Measurements from ENCODE around the gene CD74. TPM values are rescaled to one million over a fixed set of nuclear protein-coding genes. Genes with fewer than 3 reads are reported as not detected.

Gene CD74
- total and polyA plus RNA-seq, 10 of the 15 experiments (the other 5 are each of a cell fraction or from before 2014, with no cell fraction given): 1,387 to 11,063 (median 3,922) TPM

DNA sequence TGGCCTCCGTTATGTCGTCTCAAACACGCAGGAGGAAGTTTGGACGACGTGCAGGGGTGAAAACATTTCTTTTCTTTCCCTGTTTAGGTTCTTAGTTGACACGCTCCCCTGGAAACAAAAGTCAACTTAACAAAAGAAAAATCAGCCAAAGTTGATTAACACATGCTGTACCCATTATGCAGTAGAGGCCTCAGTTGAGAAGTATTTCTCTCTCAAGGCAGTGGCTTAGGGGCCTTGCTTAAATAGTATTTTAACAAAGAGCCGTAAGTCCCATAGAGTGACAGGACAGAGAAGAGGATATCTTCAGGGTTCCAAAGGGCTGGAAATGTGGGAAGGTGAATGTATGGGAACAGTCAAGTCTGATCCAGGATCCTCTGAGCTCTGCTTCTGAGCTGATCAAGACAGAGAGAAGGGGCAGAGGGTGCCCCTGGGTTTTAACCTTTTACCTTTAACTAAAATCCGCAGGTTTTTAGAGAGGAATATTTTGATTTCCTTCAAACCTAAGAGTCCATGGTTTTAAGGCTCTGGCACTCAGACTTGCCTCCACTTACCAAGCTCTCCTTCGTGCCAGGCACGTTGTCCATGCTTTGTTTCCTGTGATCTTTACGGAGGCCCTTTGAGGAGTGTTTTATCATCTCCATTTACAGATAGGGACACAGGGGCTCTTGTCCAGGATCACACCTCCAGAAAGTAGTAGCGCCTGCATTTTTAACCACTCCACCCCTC lies 629 bp upstream of the CD74 start (continued):
- TF ChIP-seq MYC (IDR thresholded peaks at IDR 0.05; ENCODE audit: insufficient read depth, insufficient read length, insufficient replicate concordance, low read length, severe bottlenecking) (no peak), ZNF217 (IDR thresholded peaks at IDR 0.05) (peak; percentile 49; the same call in 1 of the 2 replicates), HDAC2 (IDR thresholded peaks at IDR 0.05) (no peak), CEBPB (IDR thresholded peaks at IDR 0.05; ENCODE audit: borderline replicate concordance in 1 of 2, low read depth in 2 of 2, low read length in 2 of 2) (no peak), ASH2L (IDR thresholded peaks at IDR 0.05; ENCODE audit: borderline replicate concordance, low read depth) (no peak), JUNB (IDR thresholded peaks at IDR 0.05) (no peak), BMI1 (IDR thresholded peaks at IDR 0.05; ENCODE audit: borderline replicate concordance) (peak; percentile 6; the same call in 1 of the 2 replicates), ZNF384 (IDR thresholded peaks at IDR 0.05; ENCODE audit: borderline replicate concordance, low read depth, low read length) (no peak), CHD4 (IDR thresholded peaks at IDR 0.05) (no peak), SIX5 (IDR thresholded peaks at IDR 0.05; ENCODE audit: low read depth, low read length, severe bottlenecking) (no peak), POU2F2 (IDR thresholded peaks at IDR 0.05; ENCODE audit: borderline replicate concordance, low read depth, low read length) (peak; percentile 59; the same call in 2 of the 3 replicates), NBN (IDR thresholded peaks at IDR 0.05) (peak; percentile 40), ZNF274 (IDR thresholded peaks at IDR 0.05; ENCODE audit: insufficient read depth, insufficient read length) (no peak), BHLHE40 (IDR thresholded peaks at IDR 0.05; ENCODE audit: borderline replicate concordance in 1 of 2, low read depth in 2 of 2, low read length in 1 of 2) (no peak), BACH1 (IDR thresholded peaks at IDR 0.05; ENCODE audit: borderline replicate concordance) (peak; percentile 29; the same call in 1 of the 2 replicates)
- TF ChIP-seq, protein P1, sequence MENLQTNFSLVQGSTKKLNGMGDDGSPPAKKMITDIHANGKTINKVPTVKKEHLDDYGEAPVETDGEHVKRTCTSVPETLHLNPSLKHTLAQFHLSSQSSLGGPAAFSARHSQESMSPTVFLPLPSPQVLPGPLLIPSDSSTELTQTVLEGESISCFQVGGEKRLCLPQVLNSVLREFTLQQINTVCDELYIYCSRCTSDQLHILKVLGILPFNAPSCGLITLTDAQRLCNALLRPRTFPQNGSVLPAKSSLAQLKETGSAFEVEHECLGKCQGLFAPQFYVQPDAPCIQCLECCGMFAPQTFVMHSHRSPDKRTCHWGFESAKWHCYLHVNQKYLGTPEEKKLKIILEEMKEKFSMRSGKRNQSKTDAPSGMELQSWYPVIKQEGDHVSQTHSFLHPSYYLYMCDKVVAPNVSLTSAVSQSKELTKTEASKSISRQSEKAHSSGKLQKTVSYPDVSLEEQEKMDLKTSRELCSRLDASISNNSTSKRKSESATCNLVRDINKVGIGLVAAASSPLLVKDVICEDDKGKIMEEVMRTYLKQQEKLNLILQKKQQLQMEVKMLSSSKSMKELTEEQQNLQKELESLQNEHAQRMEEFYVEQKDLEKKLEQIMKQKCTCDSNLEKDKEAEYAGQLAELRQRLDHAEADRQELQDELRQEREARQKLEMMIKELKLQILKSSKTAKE (IDR thresholded peaks at IDR 0.05; ENCODE audit: low read depth, poor library complexity, severe bottlenecking): peak; percentile 34
- TF ChIP-seq, protein P2, sequence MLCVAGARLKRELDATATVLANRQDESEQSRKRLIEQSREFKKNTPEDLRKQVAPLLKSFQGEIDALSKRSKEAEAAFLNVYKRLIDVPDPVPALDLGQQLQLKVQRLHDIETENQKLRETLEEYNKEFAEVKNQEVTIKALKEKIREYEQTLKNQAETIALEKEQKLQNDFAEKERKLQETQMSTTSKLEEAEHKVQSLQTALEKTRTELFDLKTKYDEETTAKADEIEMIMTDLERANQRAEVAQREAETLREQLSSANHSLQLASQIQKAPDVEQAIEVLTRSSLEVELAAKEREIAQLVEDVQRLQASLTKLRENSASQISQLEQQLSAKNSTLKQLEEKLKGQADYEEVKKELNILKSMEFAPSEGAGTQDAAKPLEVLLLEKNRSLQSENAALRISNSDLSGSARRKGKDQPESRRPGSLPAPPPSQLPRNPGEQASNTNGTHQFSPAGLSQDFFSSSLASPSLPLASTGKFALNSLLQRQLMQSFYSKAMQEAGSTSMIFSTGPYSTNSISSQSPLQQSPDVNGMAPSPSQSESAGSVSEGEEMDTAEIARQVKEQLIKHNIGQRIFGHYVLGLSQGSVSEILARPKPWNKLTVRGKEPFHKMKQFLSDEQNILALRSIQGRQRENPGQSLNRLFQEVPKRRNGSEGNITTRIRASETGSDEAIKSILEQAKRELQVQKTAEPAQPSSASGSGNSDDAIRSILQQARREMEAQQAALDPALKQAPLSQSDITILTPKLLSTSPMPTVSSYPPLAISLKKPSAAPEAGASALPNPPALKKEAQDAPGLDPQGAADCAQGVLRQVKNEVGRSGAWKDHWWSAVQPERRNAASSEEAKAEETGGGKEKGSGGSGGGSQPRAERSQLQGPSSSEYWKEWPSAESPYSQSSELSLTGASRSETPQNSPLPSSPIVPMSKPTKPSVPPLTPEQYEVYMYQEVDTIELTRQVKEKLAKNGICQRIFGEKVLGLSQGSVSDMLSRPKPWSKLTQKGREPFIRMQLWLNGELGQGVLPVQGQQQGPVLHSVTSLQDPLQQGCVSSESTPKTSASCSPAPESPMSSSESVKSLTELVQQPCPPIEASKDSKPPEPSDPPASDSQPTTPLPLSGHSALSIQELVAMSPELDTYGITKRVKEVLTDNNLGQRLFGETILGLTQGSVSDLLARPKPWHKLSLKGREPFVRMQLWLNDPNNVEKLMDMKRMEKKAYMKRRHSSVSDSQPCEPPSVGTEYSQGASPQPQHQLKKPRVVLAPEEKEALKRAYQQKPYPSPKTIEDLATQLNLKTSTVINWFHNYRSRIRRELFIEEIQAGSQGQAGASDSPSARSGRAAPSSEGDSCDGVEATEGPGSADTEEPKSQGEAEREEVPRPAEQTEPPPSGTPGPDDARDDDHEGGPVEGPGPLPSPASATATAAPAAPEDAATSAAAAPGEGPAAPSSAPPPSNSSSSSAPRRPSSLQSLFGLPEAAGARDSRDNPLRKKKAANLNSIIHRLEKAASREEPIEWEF (IDR thresholded peaks at IDR 0.05; ENCODE audit: insufficient replicate concordance, low read depth, low read length): no peak
- TF ChIP-seq, protein P3, sequence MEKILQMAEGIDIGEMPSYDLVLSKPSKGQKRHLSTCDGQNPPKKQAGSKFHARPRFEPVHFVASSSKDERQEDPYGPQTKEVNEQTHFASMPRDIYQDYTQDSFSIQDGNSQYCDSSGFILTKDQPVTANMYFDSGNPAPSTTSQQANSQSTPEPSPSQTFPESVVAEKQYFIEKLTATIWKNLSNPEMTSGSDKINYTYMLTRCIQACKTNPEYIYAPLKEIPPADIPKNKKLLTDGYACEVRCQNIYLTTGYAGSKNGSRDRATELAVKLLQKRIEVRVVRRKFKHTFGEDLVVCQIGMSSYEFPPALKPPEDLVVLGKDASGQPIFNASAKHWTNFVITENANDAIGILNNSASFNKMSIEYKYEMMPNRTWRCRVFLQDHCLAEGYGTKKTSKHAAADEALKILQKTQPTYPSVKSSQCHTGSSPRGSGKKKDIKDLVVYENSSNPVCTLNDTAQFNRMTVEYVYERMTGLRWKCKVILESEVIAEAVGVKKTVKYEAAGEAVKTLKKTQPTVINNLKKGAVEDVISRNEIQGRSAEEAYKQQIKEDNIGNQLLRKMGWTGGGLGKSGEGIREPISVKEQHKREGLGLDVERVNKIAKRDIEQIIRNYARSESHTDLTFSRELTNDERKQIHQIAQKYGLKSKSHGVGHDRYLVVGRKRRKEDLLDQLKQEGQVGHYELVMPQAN (conservative IDR thresholded peaks at IDR 0.05): no peak; the same call in 1 of the 2 replicates
- TF ChIP-seq, protein P4, sequence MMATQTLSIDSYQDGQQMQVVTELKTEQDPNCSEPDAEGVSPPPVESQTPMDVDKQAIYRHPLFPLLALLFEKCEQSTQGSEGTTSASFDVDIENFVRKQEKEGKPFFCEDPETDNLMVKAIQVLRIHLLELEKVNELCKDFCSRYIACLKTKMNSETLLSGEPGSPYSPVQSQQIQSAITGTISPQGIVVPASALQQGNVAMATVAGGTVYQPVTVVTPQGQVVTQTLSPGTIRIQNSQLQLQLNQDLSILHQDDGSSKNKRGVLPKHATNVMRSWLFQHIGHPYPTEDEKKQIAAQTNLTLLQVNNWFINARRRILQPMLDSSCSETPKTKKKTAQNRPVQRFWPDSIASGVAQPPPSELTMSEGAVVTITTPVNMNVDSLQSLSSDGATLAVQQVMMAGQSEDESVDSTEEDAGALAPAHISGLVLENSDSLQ (IDR thresholded peaks at IDR 0.05): peak; percentile 53

All from GM12878 (cell line).